Activated T-cell treated with anti-CD3 and anti-CD28 coated beads for 48 hours (primary cell): Measurements from ENCODE around the gene RBM19.

Experiments used
- DNase-seq: peaks from one replicate; pipeline ENCODE4 v3.0.0-alpha.2; 2020; ENCODE audit warnings: low read depth

The RBM19 gene

GRCh38 chr12:113852695-113853490, 113.2 kb downstream of the RBM19 start:
- no peak for DNase-seq

- no peak for DNase-seq
Observed at GRCh38 chr12:113852264-113852663, 113.9 kb downstream of the RBM19 start.

GRCh38 chr12:113850309-113851056, 115.6 kb downstream of the RBM19 start:
- DNase-seq = no peak

GRCh38 chr12:113847856-113848255, 118.3 kb downstream of the RBM19 start:
- no peak for DNase-seq

GRCh38 chr12:113846883-113847755, 119.0 kb downstream of the RBM19 start:
- no peak for DNase-seq

GRCh38 chr12:113845900-113846674, 120.0 kb downstream of the RBM19 start:
- no peak for DNase-seq

- no peak for DNase-seq
Observed at GRCh38 chr12:113844495-113845210, 121.5 kb downstream of the RBM19 start.

GRCh38 chr12:113842699-113843098, 123.4 kb downstream of the RBM19 start:
- DNase-seq = no peak

GRCh38 chr12:113841786-113842185, 124.3 kb downstream of the RBM19 start:
- DNase-seq = no peak

GRCh38 chr12:113840401-113841042, 125.6 kb downstream of the RBM19 start:
- DNase-seq = no peak

GRCh38 chr12:113838896-113839295, 127.2 kb downstream of the RBM19 start:
- no peak for DNase-seq

GRCh38 chr12:113837528-113838296, 128.4 kb downstream of the RBM19 start:
- no peak for DNase-seq

- no peak for DNase-seq
Observed at GRCh38 chr12:113837084-113837483, 129.0 kb downstream of the RBM19 start.

GRCh38 chr12:113835896-113836295, 130.2 kb downstream of the RBM19 start:
- no peak for DNase-seq

GRCh38 chr12:113835433-113835832, 130.7 kb downstream of the RBM19 start:
- no peak for DNase-seq

- DNase-seq = no peak
Observed at GRCh38 chr12:113833422-113833821, 132.7 kb downstream of the RBM19 start.

- no peak for DNase-seq
Observed at GRCh38 chr12:113831476-113831875, 134.6 kb downstream of the RBM19 start.

GRCh38 chr12:113831016-113831415, 135.1 kb downstream of the RBM19 start:
- DNase-seq = no peak

GRCh38 chr12:113829212-113829611, 136.9 kb downstream of the RBM19 start:
- no peak for DNase-seq
